Hematopoietic multipotent progenitor cell treated with erythropoietin and hydrocortisone succinate and interleukin-3 and kit ligand, for 8 days (in vitro differentiated cells): ENCODE results near the gene FCER2.

Experiments
- DNase-seq: peaks from one replicate; pipeline ENCODE4 v3.0.0-alpha.2; 2015

Gene FCER2

DNA sequence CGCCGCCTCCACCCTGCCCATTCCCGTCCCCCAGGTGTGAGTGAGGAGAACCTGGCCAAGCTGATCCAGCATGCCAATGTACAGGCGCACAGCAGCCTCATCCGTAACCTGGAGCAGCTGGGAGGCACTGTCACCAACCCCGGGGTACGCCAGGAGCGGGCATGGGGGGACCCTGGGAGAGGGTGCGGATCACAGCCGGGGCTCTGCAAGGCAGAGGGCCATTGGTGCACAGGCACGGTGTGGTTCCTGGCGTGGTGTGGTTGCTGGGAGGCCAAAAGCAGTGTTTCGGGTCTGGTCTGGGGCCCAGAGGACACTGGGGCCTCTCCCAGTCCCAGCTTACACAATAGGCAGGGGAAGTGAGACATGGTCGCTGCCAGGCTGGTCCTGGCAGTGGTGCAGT, 56.8 kb downstream of the FCER2 start:
- no peak for DNase-seq

DNA sequence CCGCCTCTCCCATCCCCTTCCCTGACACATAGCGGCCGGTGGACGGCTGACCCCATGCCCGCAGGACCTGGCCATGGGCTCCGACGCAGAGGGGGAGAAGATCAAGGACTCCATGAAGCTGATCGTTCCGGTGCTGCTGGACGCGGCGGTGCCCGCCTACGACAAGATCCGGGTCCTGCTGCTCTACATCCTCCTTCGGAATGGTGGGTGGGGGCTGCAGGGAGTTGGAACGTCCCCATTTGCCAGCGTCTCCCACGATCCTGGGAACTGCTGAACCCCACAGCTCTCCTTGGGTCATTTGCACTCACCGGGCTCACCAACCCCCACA, 57.4 kb downstream of the FCER2 start:
- DNase-seq: no peak

DNA sequence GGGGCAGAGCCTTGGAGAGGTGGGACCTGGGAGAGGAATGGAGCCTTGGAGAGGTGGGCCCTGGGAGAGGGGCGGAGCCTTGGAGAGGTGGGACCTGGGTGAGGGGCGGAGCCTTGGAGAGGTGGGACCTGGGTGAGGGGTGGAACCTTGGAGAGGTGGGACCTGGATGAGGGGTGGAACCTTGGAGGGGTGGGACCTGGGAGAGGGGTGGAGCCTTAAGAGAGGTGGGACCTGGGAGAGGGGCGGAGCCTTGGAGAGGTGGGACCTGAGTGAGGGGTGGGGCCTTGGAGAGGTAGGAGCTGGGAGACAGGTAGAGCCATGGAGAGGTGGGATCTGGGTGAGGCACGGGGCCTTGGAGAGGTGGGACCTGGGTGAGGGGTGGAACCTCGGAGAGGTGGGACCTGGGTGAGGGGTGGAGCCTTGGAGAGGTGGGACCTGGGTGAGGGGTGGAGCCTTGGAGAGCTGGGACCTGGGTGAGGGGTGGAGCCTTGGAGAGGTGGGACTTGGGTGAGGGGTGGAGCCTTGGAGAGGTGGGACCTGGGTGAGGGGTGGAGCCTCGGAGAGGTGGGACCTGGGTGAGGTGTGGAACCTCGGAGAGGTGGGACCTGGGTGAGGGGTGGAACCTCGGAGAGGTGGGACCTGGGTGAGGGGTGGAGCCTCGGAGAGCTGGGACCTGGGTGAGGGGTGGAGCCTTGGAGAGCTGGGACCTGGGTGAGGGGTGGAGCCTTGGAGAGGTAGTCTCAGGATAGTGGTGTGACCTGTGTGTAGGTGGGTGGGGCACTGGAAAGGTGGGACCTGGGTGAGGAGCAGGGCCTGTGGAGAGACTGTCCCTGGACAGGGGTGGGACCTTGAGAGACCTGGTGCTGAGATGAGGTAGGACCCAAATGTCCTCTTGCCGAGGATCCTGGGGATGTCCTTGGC, 58.0 kb downstream of the FCER2 start:
- peak; percentile 46 for DNase-seq

DNA sequence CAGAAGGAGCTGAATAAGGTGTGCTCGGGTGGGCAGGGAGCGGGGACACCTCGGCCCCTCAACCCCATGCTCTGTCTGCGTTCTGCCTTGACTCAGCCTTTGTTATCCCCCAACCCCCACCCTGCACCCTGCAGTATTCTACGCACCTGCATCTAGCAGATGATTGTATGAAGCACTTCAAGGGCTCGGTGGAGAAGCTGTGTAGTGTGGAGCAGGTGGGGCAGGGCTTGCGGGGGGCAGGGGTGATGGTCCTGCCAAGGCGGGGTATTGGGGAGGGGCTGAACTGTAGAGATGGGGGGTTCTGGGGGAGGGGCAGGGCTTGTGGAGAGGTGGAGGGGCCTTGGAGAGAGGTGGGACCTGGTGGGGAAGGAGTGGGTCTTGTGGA, 58.9 kb downstream of the FCER2 start:
- DNase-seq: no peak

DNA sequence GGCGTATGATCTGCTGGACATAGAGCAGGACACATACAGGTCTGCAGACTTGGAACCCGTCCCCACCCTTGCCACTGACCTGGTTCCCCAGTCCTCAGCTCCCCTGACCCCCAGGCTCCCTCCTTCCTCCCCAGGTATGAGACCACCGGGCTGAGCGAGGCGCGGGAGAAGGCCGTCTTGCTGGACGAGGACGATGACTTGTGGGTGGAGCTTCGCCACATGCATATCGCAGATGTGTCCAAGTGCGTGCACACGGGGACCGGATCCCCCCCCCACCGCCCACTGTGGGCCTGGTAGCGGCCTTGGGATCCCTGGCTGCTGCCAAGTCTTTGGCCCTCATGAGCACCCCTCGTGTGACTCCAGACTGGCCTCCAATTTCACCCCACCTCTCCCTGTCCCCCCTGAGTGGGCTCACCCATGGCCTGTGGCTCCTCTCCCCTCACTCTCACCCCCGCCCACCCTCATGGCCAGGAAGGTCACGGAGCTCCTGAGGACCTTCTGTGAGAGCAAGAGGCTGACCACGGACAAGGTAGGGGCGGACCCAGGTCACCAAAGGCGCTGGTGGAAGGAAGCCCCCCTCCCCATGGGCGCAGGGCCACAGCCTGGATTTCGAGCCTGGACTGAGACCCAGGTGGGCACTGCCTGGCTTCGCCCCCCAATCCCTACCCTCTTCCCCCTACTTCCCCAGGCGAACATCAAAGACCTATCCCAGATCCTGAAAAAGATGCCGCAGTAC, 59.5 kb downstream of the FCER2 start:
- DNase-seq: no peak

DNA sequence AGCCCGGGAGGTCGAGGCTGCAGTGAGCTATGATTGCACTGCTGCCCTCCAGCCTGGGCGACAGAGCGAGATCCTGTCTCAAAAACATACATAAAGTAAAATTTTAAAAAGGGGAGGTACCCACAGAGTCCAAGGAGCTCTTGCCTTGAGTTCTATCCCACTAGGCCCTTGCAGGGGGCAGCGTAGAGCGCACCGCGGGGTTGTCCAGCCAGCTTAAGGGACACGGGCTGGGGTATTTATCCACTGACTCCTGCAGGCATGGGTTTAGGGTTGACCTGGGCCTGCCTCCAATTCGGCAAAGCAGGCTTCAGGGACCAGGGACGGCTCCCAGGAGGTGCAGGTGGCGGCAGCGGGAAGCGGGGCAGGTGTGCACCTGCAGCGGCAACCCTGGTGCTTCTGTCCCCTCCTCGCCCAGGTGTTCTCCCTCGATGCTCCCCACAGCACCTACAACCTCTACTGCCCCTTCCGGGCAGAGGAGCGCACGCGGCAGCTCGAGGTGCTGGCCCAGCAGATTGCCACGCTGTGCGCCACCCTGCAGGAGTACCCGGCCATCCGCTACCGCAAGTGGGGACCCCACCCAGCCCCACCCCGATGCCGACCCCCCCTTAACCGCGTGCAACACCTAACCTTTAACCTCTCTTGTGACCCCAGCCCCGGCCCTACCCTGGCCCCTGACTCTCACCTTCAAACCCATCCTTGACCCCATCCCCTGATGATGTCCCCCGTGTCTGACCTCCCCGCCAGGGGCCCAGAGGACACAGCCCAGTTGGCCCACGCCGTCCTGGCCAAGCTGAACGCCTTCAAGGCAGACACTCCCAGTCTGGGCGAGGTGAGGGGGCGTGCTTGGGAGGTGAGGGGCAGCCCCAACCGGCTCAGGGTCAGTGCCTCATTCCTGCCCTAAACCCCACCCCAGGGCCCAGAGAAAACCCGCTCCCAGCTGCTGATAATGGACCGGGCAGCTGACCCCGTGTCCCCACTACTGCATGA, 60.3 kb downstream of the FCER2 start:
- DNase-seq: peak; percentile 16

DNA sequence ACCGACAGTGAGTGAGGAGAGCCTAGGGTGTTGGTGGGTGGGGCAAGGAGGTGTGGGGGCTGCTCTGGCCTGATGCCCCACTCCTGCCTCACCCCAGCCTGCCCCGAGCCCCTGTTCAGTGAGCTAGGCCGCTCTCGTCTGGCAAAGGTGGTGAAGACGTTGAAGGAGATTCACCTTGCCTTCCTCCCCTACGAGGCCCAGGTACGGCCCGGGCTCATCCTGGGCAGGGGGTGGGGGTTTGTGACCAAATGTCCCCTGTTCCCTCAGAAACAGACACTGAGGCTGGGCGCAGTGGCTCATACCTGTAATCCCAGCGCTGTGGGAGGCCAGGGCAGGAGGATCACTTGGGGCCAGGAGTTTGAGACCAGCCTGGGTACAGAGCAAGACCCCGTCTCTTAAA, 61.1 kb downstream of the FCER2 start:
- DNase-seq: no peak

DNA sequence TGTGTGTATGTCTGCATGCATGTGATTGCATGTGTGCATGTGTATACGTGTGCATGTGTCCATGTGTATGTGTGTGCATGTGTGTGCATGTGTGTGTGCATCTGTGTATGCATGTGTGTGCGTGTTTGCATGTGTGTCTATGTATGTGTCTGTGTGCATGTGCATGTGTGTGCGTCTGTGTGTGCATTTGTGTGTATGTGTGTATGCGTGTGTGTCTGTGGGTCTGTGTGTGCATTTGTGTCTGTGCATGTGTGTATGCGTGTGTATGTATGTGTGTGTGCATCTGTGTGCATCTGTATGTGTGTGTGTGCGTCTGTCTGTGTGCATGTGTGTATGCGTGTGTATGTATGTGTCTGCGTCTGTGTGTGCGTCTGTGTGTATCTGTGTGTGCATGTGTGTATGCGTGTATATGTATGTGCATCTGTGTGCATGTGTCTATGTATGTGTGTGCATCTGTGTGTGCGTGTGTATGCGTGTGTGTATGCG, 62.0 kb downstream of the FCER2 start:
- DNase-seq: no peak

DNA sequence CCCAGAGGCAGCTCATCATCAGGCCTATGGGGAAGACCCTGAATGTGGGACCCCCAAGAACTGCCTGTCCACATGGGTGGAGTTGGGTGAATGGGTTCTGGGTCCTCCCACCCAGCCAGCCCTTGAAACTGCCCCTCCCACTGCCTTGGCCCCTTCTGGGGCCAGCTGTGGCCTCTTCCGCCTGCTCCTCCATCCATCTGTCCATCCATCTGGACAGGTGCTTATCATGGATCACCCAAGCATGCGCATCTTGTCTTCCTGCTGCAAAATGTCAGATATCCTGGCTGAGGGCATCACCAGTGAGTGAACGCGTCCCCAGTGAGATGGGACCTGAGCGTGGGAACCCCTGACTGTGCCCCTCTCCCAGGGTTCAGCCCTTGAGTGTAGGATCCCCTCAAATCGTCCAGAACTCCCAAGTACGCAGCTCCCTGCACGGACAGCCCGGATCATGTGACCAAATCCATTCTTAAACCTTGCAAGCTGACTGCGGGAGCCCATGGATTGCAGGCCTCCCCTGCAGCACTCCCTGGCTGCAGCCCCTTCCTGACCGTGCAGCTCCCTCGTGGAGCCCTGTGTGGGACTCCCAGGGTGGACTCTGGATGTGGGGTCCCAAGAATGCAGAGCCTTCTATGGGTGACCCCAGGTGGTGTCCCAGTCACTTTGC, 63.0 kb downstream of the FCER2 start:
- peak; percentile 10 for DNase-seq
